Measurements from ENCODE around the gene CAPN15. TPM values are rescaled to one million over a fixed set of nuclear protein-coding genes. Genes with fewer than 3 reads are reported as not detected.

CAPN15 gene
- total RNA-seq, 1 donor from 2014 or later, result 38.7 TPM

DNA sequence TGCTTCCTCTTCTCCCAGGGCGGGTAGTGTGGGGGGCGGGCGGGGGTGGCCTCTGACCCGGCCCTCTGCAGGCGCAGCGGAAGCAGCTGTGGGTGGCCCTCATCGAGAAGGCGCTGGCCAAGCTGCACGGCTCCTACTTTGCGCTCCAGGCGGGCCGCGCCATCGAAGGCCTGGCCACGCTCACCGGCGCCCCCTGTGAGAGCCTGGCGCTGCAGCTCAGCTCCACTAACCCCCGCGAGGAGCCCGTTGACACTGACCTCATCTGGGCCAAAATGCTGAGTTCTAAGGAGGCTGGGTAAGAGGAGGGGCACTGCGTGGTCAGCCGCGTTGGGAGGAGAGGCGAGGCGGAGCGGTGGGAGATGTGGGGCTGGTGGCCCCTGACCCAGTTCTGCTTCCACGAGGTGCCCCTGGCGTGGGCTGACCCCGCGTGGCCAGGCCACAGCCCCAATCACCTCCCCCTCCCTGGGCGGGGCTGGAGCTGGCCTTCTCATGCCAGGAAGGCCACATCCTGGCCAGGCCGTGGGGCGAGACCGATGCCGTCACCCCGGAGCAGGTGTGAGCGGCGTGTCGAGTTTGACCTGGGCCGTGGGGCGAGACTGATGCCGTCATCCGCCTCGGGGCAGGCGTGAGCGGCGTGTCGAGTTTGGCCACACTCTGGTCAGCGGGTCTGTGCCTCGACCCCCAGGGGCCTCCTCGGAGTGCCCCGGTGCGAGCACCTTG is 22.2 kb downstream of the CAPN15 start:
- H3K4me1 ChIP-seq (ENCODE audit: insufficient read depth, low read length), result peaks cover 11% of the 10 kb centered on the region
- no peaks in the 10 kb centered on the region for H3K9me3 Mint-ChIP-seq (ENCODE audit: unreplicated experiment)
- no peak for DNase-seq (ENCODE audit: low read depth)

DNA sequence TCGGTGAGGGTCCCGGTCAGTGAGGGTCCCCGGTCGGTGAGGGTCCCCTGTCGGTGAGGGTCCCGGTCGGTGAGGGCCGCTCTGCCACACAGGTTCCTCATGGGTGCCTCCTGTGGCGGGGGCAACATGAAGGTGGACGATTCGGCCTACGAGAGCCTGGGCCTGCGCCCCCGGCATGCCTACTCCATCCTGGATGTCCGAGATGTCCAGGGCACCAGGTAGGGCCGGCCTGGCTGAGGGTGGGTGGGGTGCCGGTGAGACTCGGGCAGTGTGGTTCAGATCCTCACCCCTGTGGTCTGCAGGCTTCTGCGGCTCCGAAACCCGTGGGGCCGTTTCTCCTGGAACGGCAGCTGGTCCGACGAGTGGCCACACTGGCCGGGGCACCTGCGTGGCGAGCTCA is 23.7 kb downstream of the CAPN15 start:
- DNase-seq (ENCODE audit: low read depth) (no peak), FAIRE-seq (no peak)
- H3K27ac Mint-ChIP-seq (ENCODE audit: unreplicated experiment), result no peak overlapping the region
- Histone ChIP-seq H3K4me3 (ENCODE audit: insufficient read depth, low read depth, low read length) (no peak overlapping the region), H3K9me3 (ENCODE audit: insufficient read depth, low read depth, low read length) (no peaks in the 10 kb centered on the region), H3K79me2 (ENCODE audit: insufficient read depth, low read length) (peaks cover 10% of the 10 kb centered on the region), H3K4me2 (ENCODE audit: low read length) (no peak overlapping the region), H4K20me1 (ENCODE audit: insufficient read depth, low read length) (peaks cover 27% of the 10 kb centered on the region), H3K9ac (ENCODE audit: low read length) (no peak overlapping the region), H3K27ac (ENCODE audit: low read depth, low read length) (no peak overlapping the region), H2AFZ (ENCODE audit: low read depth, low read length) (no peak overlapping the region), H3K36me3 (ENCODE audit: insufficient read depth, low read length) (no peaks in the 10 kb centered on the region), H3K27me3 (ENCODE audit: insufficient read depth, low read length) (no peaks in the 10 kb centered on the region), H3K4me1 (ENCODE audit: insufficient read depth, low read length) (peaks cover 16% of the 10 kb centered on the region)
- H3K4me1 Mint-ChIP-seq (ENCODE audit: low read depth, unreplicated experiment), result peaks cover 2% of the 10 kb centered on the region
- no peak overlapping the region for H3K4me3 Mint-ChIP-seq (ENCODE audit: unreplicated experiment)
- H3K9me3 Mint-ChIP-seq (ENCODE audit: unreplicated experiment), result no peaks in the 10 kb centered on the region
- TF ChIP-seq EZH2 (IDR thresholded peaks at IDR 0.05; ENCODE audit: insufficient read depth, low read length) (no peak), CTCF (IDR thresholded peaks at IDR 0.05; ENCODE audit: insufficient read depth, low read depth, low read length) (no peak)
- no peaks in the 10 kb centered on the region for H3K36me3 Mint-ChIP-seq (ENCODE audit: low read depth, unreplicated experiment)
- H3K27me3 Mint-ChIP-seq (ENCODE audit: low read depth, unreplicated experiment), result no peaks in the 10 kb centered on the region

More for the DNA sequence above, 22.2 kb downstream of the CAPN15 start:
- Histone ChIP-seq H3K27me3 (ENCODE audit: insufficient read depth, low read length) (no peaks in the 10 kb centered on the region), H3K4me2 (ENCODE audit: low read length) (no peak overlapping the region), H3K9ac (ENCODE audit: low read length) (no peak overlapping the region), H3K9me3 (ENCODE audit: insufficient read depth, low read depth, low read length) (no peaks in the 10 kb centered on the region), H3K27ac (ENCODE audit: low read depth, low read length) (no peak overlapping the region), H2AFZ (ENCODE audit: low read depth, low read length) (no peak overlapping the region), H3K4me3 (ENCODE audit: insufficient read depth, low read depth, low read length) (no peak overlapping the region), H4K20me1 (ENCODE audit: insufficient read depth, low read length) (peaks cover 40% of the 10 kb centered on the region), H3K79me2 (ENCODE audit: insufficient read depth, low read length) (peaks cover 25% of the 10 kb centered on the region), H3K36me3 (ENCODE audit: insufficient read depth, low read length) (no peaks in the 10 kb centered on the region)
- no peak for FAIRE-seq
- H3K27me3 Mint-ChIP-seq (ENCODE audit: low read depth, unreplicated experiment), result no peaks in the 10 kb centered on the region
- H3K4me1 Mint-ChIP-seq (ENCODE audit: low read depth, unreplicated experiment), result peaks cover under 1% of the 10 kb centered on the region
- H3K27ac Mint-ChIP-seq (ENCODE audit: unreplicated experiment), result no peak overlapping the region
- peaks cover 2% of the 10 kb centered on the region for H3K36me3 Mint-ChIP-seq (ENCODE audit: low read depth, unreplicated experiment)
- H3K4me3 Mint-ChIP-seq (ENCODE audit: unreplicated experiment), result no peak overlapping the region
- TF ChIP-seq CTCF (IDR thresholded peaks at IDR 0.05; ENCODE audit: insufficient read depth, low read depth, low read length) (no peak), EZH2 (IDR thresholded peaks at IDR 0.05; ENCODE audit: insufficient read depth, low read length) (no peak)

DNA sequence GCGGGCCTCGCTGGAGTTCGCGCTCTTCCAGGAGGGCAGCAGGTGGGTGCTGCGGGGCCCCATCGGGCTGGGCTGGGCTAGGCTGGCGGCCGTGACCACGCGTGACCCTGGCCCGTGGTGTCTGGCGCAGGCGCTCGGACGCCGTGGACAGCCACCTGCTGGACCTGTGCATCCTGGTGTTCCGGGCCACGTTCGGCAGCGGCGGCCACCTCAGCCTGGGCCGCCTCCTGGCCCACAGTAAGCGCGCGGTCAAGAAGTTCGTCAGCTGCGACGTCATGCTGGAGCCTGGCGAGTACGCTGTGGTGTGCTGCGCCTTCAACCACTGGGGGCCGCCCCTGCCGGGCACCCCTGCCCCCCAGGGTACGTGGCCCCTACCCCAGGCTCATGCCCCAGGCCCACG is 24.7 kb downstream of the CAPN15 start:
- Mint-ChIP-seq H3K27ac (ENCODE audit: unreplicated experiment) (no peak overlapping the region), H3K36me3 (ENCODE audit: low read depth, unreplicated experiment) (no peaks in the 10 kb centered on the region), H3K27me3 (ENCODE audit: low read depth, unreplicated experiment) (no peaks in the 10 kb centered on the region), H3K4me3 (ENCODE audit: unreplicated experiment) (no peak overlapping the region), H3K9me3 (ENCODE audit: unreplicated experiment) (no peaks in the 10 kb centered on the region), H3K4me1 (ENCODE audit: low read depth, unreplicated experiment) (peaks cover 2% of the 10 kb centered on the region)
- no peak overlapping the region for H3K9ac ChIP-seq (ENCODE audit: low read length)
- no peak overlapping the region for H2AFZ ChIP-seq (ENCODE audit: low read depth, low read length)
- no peak for TF ChIP-seq CTCF (IDR thresholded peaks at IDR 0.05; ENCODE audit: insufficient read depth, low read depth, low read length)
- no peak for TF ChIP-seq EZH2 (IDR thresholded peaks at IDR 0.05; ENCODE audit: insufficient read depth, low read length)
- H3K4me3 ChIP-seq (ENCODE audit: insufficient read depth, low read depth, low read length), result no peak overlapping the region
- H3K27me3 ChIP-seq (ENCODE audit: insufficient read depth, low read length), result no peaks in the 10 kb centered on the region
- H3K9me3 ChIP-seq (ENCODE audit: insufficient read depth, low read depth, low read length), result no peaks in the 10 kb centered on the region
- no peak for FAIRE-seq
- no peak for DNase-seq (ENCODE audit: low read depth)
- H3K36me3 ChIP-seq (ENCODE audit: insufficient read depth, low read length), result no peaks in the 10 kb centered on the region
- peaks cover 2% of the 10 kb centered on the region for H3K79me2 ChIP-seq (ENCODE audit: insufficient read depth, low read length)
- H3K4me1 ChIP-seq (ENCODE audit: insufficient read depth, low read length), result peaks cover 16% of the 10 kb centered on the region
- H3K27ac ChIP-seq (ENCODE audit: low read depth, low read length), result no peak overlapping the region
- H3K4me2 ChIP-seq (ENCODE audit: low read length), result no peak overlapping the region
- peaks cover 17% of the 10 kb centered on the region for H4K20me1 ChIP-seq (ENCODE audit: insufficient read depth, low read length)
